ENCODE measurements around the gene IL17RD. TPM values are rescaled to one million over a fixed set of nuclear protein-coding genes. Genes with fewer than 3 reads are reported as not detected.

Gene IL17RD
- total and polyA plus RNA-seq, 2 of the 13 experiments (the other 11 are each of a cell fraction or from before 2014, with no cell fraction given): 0.28 to 0.31 TPM

DNA sequence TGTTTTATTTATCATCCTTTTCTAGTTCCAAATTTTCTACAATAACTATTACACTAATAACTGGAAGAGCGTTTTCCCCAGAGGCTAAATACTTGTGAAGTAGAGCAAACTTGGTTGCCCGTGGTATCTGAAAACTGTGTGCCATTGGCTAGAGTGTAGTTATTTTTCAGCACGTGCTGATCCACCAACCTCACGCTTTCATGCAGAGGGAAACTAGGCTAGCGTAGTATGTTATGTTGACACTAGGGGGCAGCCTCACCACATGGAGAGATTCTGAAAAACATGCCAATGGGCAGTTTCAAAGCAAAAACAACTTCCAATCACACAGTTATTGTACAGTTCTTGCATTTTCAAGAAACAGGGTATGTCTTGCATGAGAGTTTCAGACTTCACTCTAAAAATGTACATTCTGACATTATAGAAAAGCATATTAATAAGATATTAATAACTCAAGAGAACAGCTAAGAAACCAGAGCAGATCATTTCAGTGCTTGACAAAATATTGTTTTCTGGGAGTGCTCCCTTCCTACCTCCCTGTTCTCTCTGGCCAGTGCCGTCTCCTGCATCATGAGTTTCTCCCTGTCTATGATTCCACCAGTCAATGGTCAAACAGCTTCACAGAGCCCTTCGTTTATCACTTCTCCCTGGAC is 65.0 kb downstream of the IL17RD start (continued):
- TF ChIP-seq, protein P1, sequence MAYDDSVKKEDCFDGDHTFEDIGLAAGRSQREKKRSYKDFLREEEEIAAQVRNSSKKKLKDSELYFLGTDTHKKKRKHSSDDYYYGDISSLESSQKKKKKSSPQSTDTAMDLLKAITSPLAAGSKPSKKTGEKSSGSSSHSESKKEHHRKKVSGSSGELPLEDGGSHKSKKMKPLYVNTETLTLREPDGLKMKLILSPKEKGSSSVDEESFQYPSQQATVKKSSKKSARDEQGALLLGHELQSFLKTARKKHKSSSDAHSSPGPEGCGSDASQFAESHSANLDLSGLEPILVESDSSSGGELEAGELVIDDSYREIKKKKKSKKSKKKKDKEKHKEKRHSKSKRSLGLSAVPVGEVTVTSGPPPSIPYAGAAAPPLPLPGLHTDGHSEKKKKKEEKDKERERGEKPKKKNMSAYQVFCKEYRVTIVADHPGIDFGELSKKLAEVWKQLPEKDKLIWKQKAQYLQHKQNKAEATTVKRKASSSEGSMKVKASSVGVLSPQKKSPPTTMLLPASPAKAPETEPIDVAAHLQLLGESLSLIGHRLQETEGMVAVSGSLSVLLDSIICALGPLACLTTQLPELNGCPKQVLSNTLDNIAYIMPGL (CRISPR knock-in tag; IDR thresholded peaks at IDR 0.05; ENCODE audit: borderline replicate concordance in 1 of 2, low read depth in 1 of 2): peak; percentile 23 to 72; a peak in 1 of 4 replicates
- no peak for TF ChIP-seq KLF12 (CRISPR knock-in tag; IDR thresholded peaks at IDR 0.05; ENCODE audit: borderline replicate concordance)
- no peak for TF ChIP-seq HDAC2 (CRISPR knock-in tag; IDR thresholded peaks at IDR 0.05)
- TF ChIP-seq ARID2 (CRISPR knock-in tag; IDR thresholded peaks at IDR 0.05; ENCODE audit: borderline replicate concordance): no peak
- TF ChIP-seq, protein P2, sequence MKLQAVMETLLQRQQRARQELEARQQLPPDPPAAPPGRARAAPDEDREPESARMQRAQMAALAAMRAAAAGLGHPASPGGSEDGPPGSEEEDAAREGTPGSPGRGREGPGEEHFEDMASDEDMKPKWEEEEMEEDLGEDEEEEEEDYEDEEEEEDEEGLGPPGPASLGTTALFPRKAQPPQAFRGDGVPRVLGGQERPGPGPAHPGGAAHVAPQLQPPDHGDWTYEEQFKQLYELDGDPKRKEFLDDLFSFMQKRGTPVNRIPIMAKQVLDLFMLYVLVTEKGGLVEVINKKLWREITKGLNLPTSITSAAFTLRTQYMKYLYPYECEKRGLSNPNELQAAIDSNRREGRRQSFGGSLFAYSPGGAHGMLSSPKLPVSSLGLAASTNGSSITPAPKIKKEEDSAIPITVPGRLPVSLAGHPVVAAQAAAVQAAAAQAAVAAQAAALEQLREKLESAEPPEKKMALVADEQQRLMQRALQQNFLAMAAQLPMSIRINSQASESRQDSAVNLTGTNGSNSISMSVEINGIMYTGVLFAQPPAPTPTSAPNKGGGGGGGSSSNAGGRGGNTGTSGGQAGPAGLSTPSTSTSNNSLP (IDR thresholded peaks at IDR 0.05; ENCODE audit: low read depth, low read length): 0 out of 2 replicates have a peak, but pooled peaks have one; percentile 22
- no peak for TF ChIP-seq ZNF136 (CRISPR knock-in tag; IDR thresholded peaks at IDR 0.05; ENCODE audit: low read depth)
- peak; percentile 49; the same call in 1 of the 2 replicates for TF ChIP-seq ELF3 (CRISPR knock-in tag; IDR thresholded peaks at IDR 0.05)
- TF ChIP-seq HOXA5 (CRISPR knock-in tag; IDR thresholded peaks at IDR 0.05): no peak
- no peak for TF ChIP-seq GABPB1 (CRISPR knock-in tag; IDR thresholded peaks at IDR 0.05)
- TF ChIP-seq, protein P3, sequence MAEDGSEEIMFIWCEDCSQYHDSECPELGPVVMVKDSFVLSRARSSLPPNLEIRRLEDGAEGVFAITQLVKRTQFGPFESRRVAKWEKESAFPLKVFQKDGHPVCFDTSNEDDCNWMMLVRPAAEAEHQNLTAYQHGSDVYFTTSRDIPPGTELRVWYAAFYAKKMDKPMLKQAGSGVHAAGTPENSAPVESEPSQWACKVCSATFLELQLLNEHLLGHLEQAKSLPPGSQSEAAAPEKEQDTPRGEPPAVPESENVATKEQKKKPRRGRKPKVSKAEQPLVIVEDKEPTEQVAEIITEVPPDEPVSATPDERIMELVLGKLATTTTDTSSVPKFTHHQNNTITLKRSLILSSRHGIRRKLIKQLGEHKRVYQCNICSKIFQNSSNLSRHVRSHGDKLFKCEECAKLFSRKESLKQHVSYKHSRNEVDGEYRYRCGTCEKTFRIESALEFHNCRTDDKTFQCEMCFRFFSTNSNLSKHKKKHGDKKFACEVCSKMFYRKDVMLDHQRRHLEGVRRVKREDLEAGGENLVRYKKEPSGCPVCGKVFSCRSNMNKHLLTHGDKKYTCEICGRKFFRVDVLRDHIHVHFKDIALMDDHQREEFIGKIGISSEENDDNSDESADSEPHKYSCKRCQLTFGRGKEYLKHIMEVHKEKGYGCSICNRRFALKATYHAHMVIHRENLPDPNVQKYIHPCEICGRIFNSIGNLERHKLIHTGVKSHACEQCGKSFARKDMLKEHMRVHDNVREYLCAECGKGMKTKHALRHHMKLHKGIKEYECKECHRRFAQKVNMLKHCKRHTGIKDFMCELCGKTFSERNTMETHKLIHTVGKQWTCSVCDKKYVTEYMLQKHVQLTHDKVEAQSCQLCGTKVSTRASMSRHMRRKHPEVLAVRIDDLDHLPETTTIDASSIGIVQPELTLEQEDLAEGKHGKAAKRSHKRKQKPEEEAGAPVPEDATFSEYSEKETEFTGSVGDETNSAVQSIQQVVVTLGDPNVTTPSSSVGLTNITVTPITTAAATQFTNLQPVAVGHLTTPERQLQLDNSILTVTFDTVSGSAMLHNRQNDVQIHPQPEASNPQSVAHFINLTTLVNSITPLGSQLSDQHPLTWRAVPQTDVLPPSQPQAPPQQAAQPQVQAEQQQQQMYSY (CRISPR knock-in tag; IDR thresholded peaks at IDR 0.05): no peak
- no peak for TF ChIP-seq MLLT10 (CRISPR knock-in tag; IDR thresholded peaks at IDR 0.05)
- 0 out of 3 replicates have a peak, but pooled peaks have one; percentile 16 for TF ChIP-seq MXI1 (IDR thresholded peaks at IDR 0.05; ENCODE audit: borderline replicate concordance, low read depth, low read length)
- TF ChIP-seq ZNF337 (CRISPR knock-in tag; IDR thresholded peaks at IDR 0.05; ENCODE audit: borderline replicate concordance, low read depth): no peak
- TF ChIP-seq ZNF510 (CRISPR knock-in tag; IDR thresholded peaks at IDR 0.05; ENCODE audit: low read depth): no peak
- TF ChIP-seq FOXA1 (IDR thresholded peaks at IDR 0.05): no peak
- 0 out of 2 replicates have a peak, but pooled peaks have one; percentile 28 for TF ChIP-seq FOXA1 (CRISPR knock-in tag; IDR thresholded peaks at IDR 0.05)
- TF ChIP-seq, protein P4, sequence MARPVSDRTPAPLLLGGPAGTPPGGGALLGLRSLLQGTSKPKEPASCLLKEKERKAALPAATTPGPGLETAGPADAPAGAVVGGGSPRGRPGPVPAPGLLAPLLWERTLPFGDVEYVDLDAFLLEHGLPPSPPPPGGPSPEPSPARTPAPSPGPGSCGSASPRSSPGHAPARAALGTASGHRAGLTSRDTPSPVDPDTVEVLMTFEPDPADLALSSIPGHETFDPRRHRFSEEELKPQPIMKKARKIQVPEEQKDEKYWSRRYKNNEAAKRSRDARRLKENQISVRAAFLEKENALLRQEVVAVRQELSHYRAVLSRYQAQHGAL (CRISPR knock-in tag; IDR thresholded peaks at IDR 0.05; ENCODE audit: not compliant biosample characterization): no peak
- TF ChIP-seq ZNF652 (CRISPR knock-in tag; IDR thresholded peaks at IDR 0.05; ENCODE audit: borderline replicate concordance, low read depth): 0 out of 2 replicates have a peak, but pooled peaks have one; percentile 36
- TF ChIP-seq EEA1 (CRISPR knock-in tag; IDR thresholded peaks at IDR 0.05; ENCODE audit: borderline replicate concordance): no peak
- no peak for TF ChIP-seq ZNF12 (CRISPR knock-in tag; IDR thresholded peaks at IDR 0.05)
- 0 out of 2 replicates have a peak, but pooled peaks have one; percentile 69 for TF ChIP-seq KLF11 (CRISPR knock-in tag; IDR thresholded peaks at IDR 0.05)
- no peak for TF ChIP-seq ZNF678 (CRISPR knock-in tag; IDR thresholded peaks at IDR 0.05)
- TF ChIP-seq TP53 (CRISPR knock-in tag; conservative IDR thresholded peaks at IDR 0.05): no peak

Measured in HepG2 (cell line).